Bronchial epithelial cell (primary cell): ENCODE results near the gene FMN1. TPM values are rescaled to one million over a fixed set of nuclear protein-coding genes. Genes with fewer than 3 reads are reported as not detected.
A peak's percentile ranks its signal among the peaks of the same experiment; 100 is the strongest.

Experiments
- DNase-seq: peaks from one replicate; pipeline ENCODE4 v3.0.0-alpha.2; 2010; ENCODE audit warnings: low read depth
- FAIRE-seq: peaks from 2 replicates; lab custom pipeline; 2011; peaks lifted over from hg19 to GRCh38; lab: Jason Lieb, UNC
- H3K27me3 ChIP-seq: 2 replicates; pipeline ENCODE4 v1.5.1; 2011; ENCODE audit warnings: low read length; ENCODE audit not compliant: control insufficient read depth, insufficient read depth
- H3K36me3 ChIP-seq: 2 replicates; pipeline ENCODE4 v1.5.1; 2011; ENCODE audit warnings: low read length; ENCODE audit not compliant: control insufficient read depth, insufficient read depth
- H3K4me3 ChIP-seq: 2 replicates; pipeline ENCODE4 v1.5.1; 2011; ENCODE audit warnings: mild to moderate bottlenecking, low read depth, low read length, control low read depth
- CTCF ChIP-seq: IDR thresholded peaks from 2 replicates; pipeline ENCODE4 v1.5.1; 2011; ENCODE audit warnings: mild to moderate bottlenecking, moderate library complexity, low read length, control low read depth, inconsistent platforms; ENCODE audit not compliant: insufficient read depth, severe bottlenecking
- total RNA-seq: library from RNA; depleted of rRNA; stranded (reverse); fragments of >200 nt; gene quantifications from 2 replicates; pipeline ENCODE4 v1.2.1, GENCODE V29; 2014

Gene FMN1
- total RNA-seq, 1 donor from 2014 or later, result 1.6 TPM

GRCh38 chr15:32775103-32775502 is 419.4 kb downstream of the FMN1 start:
- H3K36me3 ChIP-seq, result no peaks in the 10 kb centered on the region
- no peak for TF ChIP-seq CTCF
- no peak overlapping the region for H3K4me3 ChIP-seq
- peak; percentile 43 for FAIRE-seq
- DNase-seq, result no peak
- no peaks in the 10 kb centered on the region for H3K27me3 ChIP-seq

DNA sequence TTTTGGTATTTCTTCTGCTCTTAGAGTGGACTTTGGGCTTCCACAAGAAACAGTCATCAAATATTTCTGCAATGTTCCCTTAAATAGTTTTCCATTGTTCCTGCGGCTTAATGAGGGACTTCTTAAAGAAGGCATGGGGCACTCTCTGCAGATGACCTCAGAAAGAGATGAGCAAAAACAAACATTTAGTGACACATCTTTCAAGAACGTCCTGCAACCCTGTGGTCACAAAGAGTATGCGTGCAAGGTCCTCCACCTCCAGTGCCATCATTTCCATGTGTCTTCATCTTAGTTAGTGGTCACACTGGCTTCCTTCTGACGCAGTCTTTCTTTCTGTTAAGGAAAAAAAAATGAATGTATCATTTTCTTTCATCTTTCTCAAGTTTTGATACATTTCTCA is 420.5 kb downstream of the FMN1 start:
- no peak overlapping the region for H3K4me3 ChIP-seq
- TF ChIP-seq CTCF, result no peak
- peak; percentile 39 for DNase-seq
- no peaks in the 10 kb centered on the region for H3K27me3 ChIP-seq
- no peaks in the 10 kb centered on the region for H3K36me3 ChIP-seq
- no peak for FAIRE-seq

- no peak for FAIRE-seq
- no peaks in the 10 kb centered on the region for H3K27me3 ChIP-seq
- H3K4me3 ChIP-seq, result no peak overlapping the region
- no peaks in the 10 kb centered on the region for H3K36me3 ChIP-seq
- no peak for TF ChIP-seq CTCF
- no peak for DNase-seq
Observed at GRCh38 chr15:32767236-32767635, 427.3 kb downstream of the FMN1 start.

- H3K36me3 ChIP-seq, result no peaks in the 10 kb centered on the region
- DNase-seq (no peak), FAIRE-seq (no peak)
- no peaks in the 10 kb centered on the region for H3K27me3 ChIP-seq
- no peak for TF ChIP-seq CTCF
- H3K4me3 ChIP-seq, result no peak overlapping the region
Observed at GRCh38 chr15:32766101-32766500, 428.4 kb downstream of the FMN1 start.

- FAIRE-seq (no peak), DNase-seq (no peak)
- no peak overlapping the region for H3K4me3 ChIP-seq
- no peaks in the 10 kb centered on the region for H3K27me3 ChIP-seq
- no peak for TF ChIP-seq CTCF
- H3K36me3 ChIP-seq, result no peaks in the 10 kb centered on the region
Observed at GRCh38 chr15:32765236-32765635, 429.3 kb downstream of the FMN1 start.

- peak; percentile 42 for DNase-seq
- no peaks in the 10 kb centered on the region for H3K27me3 ChIP-seq
- no peak for TF ChIP-seq CTCF
- H3K4me3 ChIP-seq, result no peak overlapping the region
- no peak for FAIRE-seq
- no peaks in the 10 kb centered on the region for H3K36me3 ChIP-seq
Observed at GRCh38 chr15:32763295-32763694, 431.2 kb downstream of the FMN1 start.
